Pulmonary artery endothelial cell (primary cell): ENCODE results near the gene SLC52A3. TPM values are rescaled to one million over a fixed set of nuclear protein-coding genes. Genes with fewer than 3 reads are reported as not detected.

Experiments
- DNase-seq: peaks from one replicate; pipeline ENCODE4 v3.0.0-alpha.2; 2011; ENCODE audit warnings: low read depth, low spot score
- total RNA-seq: library from RNA; depleted of rRNA; stranded (reverse); fragments of >200 nt; gene quantifications from 2 replicates; pipeline ENCODE4 v1.2.3, GENCODE V29; 2014

Gene SLC52A3
- total RNA-seq, 1 donor from 2014 or later = not detected

DNA sequence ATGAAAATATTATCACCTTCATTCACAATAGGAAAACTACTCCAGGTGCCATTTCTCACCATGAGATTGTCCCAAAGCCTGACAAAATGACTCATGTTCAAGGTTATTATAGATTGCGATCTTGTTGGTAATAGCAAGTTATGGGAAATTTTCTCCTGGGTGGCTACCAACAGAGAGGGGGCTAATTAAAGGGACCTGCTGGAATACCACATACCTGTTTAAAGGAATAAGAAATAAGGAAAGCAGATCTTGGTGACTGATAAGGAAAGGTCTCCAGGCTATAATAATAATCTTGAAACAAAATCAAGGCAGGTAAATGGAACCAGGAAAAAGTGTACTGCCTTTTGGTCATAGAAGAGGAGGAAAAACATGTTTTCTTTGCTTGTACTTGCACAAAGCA, 1.4 kb downstream of the SLC52A3 start:
- DNase-seq = no peak

DNA sequence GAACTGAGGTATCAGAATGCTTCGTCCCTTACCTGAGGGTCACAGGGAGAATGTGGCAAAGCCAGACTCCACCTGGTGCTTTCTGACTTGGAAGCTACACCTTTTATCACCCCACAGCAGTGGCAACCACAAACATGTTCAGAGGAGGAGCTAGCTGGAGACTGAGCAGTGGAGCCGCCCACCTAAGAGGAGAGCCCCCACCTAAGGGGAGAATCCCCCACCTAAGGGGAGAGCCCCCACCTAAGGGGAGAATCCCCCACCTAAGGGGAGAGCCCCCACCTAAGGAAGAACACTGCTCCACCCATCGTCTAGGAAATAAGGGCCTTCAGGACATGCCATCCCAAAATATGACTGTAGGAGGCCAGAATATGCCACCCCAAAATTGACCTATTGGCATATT, 4.0 kb downstream of the SLC52A3 start:
- DNase-seq = no peak

GRCh38 chr20:761418-762381, 6.6 kb downstream of the SLC52A3 start:
- DNase-seq = no peak

DNA sequence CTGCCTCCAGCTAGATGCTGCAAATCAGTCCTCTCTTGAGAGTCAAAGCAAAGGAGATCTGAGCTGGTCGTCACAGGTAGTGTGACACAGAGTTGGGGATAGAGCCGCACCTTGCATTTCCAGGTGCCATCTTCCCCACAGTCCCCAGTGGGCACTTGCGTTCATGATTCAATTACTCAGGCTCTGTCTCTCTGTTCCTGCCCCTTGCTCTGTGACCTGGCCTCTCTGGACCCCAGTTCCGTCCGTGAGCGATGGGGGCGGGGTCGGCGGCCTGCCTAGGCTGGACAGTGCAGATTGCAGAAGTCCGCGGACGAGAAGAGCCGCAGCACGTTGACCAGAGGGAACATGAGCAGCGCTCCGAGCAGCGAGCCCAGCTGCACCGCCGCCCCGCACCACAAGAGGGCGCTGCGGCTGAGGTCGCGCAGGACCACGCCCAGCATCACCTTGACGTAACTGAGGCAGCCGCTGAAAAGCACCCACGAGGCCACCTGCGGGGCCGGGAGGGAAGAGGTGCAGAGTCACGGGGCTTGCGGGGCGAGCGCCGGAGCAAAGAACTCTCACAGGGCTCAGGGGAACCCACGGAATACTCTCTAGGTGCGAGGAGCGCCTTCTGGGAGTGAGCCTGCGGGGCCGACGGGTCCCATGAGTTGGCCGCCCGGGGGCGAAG, 7.4 kb downstream of the SLC52A3 start:
- no peak for DNase-seq

DNA sequence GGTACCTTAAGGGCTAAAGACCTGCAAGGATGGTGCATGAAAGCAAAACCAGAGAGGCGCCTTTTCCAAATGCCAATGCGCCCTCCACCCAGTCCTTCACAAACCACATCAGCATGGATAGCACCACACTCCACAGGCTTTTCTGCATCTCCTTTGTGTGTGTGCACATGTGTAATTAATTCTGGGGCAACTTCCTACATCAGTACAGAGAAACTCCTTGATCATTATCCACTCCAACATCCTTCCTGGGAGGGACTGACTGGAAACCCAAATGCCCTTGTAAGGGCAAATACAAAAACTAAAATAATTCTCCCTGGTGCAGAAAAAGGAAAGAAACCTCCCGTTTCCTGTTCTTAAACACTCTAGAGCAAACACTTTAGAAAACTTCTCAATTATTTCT, 10.8 kb downstream of the SLC52A3 start:
- no peak for DNase-seq

DNA sequence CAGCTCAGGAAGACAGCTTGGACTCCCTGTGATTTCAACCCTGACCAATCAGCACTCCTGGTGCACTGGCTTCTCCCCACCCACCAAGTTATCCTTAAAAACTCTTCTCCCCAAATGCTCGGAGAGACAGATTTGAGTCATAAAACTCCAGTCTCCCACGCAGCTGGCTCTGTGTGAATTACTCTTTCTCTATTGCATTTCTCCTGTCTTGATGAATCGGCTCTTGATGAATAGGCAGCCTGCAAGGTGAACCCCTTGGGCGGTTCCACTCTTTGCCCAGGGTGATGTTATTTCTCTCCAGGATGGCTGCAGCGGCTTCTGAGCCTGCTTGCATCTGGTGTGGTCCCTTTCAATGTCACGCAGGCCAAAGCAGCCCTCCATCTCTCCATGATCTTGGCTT, 12.4 kb downstream of the SLC52A3 start:
- DNase-seq = no peak

- no peak for DNase-seq
These were observed 13.4 kb downstream of the SLC52A3 start for GRCh38 chr20:754904-755303.

DNA sequence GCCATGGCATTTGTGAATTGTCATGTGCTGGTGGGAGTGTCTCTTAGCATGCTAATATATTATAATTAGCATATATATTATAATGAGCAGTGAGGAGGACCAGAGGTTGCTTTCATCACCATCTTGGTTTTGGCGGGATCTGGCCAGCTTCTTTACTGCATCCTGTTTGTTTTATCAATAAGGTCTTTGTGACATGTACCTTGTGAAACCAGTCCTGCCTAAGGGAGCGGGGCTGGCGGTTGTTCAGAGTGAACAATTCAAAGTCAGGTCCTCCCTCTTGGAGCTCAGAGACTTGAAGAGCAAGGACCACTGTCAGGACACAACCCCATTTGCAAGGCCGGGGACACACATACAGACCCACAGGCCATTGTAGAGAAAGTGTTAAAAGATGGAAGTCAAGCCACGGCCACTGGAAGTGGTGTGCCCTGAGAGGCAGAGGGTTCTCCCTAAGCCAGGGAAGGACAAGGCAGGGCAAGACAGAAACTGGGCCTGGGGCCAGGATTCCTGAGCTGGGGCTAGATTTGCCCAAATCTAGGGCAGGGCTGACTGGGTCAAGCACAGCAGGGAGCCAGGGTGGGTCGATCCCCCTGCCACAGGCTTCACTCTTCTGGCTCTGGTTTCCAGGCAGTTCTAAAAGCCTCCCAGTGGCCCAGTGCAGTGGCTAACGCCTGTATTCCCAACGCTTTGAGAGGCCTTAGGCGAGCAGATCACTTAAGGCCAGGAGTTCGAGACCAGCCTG, 14.2 kb downstream of the SLC52A3 start:
- DNase-seq = no peak

GRCh38 chr20:753136-753535, 15.2 kb downstream of the SLC52A3 start:
- DNase-seq = no peak

DNA sequence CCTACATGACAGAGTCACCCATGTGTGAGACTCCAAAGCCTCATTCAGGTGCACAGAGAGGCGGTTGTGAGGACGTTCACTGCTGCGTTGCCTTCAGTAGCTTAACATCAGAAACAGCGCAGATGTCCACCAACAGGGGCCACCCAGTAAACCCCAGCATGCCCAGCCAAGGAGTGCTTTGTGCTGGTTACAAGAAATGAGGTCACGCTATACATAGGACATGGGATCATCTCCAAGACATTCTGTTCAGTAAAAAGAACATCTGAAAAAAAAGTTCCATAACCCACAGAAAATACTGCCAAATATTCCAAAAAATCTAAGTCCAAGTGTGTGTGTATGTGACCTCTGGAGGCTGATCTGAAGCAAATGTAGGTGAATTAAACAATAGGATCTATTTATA, 16.0 kb downstream of the SLC52A3 start:
- no peak for DNase-seq

DNA sequence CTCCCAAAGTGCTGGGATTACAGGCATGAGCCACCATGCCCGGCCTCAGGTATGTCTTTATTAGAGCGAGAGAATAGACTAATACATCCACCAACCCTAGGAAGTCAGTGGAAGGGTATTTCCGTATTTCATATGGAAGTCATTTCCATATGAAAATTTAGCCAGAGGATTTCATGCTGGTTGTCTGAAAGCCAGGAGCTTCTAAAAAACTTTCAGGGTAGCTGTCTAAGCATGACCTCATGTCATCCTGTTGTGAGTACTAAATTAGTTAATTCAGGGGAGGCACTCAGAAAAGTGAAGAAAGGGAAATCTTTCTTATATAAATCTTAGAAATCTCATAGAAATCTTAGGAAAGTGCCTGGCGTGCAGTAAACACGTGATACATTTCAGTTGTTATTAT, 16.5 kb downstream of the SLC52A3 start:
- no peak for DNase-seq

- no peak for DNase-seq
These were observed 17.5 kb downstream of the SLC52A3 start for GRCh38 chr20:750801-751200.

DNA sequence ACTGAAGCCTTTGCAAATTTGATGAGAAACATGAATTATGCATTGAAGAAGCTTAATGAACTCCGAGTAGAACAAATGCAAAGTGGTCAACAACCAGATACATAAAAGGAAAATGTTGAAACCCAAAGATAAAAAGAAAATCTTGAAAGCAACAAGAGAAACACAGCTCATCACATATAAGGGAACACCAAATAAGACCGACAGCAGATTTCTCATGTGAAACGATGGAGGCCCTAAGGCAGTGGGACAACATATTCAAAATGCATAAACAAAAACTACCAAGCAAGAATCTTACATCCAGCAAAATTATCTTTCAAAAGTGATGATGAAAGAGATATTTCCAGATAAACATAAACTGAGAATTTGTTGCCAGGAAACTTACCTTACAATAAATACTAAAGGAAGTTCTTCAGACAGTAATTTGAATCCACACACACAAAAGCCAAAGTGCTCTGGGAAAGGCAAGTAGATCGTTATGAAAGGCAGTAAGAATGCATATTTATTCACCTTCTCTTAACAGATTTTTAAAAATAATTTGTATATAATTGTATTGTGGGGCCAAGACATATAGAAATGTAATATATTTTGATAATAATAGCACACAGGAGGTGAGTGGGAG, 22.5 kb downstream of the SLC52A3 start:
- no peak for DNase-seq

GRCh38 chr20:742156-742555, 26.1 kb downstream of the SLC52A3 start:
- DNase-seq = no peak

- DNase-seq = no peak
These were observed 26.7 kb downstream of the SLC52A3 start for GRCh38 chr20:741620-742019.

GRCh38 chr20:740162-740561, 28.1 kb downstream of the SLC52A3 start:
- no peak for DNase-seq

GRCh38 chr20:739736-740135, 28.6 kb downstream of the SLC52A3 start:
- no peak for DNase-seq

DNA sequence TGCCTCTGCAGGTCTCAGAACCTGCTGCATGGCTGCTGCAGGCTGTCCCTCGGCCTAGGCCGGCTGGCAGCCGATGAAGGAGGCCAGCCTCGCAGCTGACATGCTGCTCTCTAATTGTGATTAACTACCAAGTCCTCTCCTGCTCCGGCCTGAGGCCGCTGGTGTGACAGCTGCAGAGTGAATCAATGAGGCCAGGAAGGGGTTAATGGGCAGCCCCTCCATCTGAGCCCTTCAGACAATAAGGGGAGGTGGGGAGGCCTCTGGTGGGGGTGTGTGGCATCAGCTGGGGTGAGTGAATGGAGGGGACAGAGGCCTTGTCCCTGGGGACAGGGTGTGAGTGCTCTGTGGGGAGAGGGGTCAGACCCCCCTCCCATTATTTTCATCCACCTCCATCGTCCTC, 34.4 kb downstream of the SLC52A3 start:
- no peak for DNase-seq

GRCh38 chr20:732727-733126, 35.6 kb downstream of the SLC52A3 start:
- no peak for DNase-seq

- no peak for DNase-seq
These were observed 36.3 kb downstream of the SLC52A3 start for GRCh38 chr20:731891-732560.

DNA sequence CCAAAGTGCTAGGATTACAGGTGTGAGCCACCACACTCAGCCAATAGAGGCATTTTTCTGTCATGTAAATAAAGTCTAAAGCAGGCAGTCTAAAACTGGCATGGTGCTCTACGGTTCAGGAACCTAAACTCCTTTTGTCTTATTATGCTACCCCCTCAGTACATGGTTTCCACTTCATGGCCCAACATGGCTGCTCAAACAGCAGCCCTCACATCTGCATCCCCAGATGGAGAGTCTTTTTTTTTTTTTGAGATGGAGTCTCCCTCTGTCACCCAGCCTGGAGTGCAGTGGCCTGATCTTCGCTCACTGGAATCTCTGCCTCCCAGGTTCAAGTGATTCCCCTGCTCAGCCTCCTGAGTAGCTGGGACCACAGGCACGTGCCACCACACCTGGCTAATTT, 38.3 kb downstream of the SLC52A3 start:
- DNase-seq = no peak
